ENCODE measurements around the gene ESYT2. TPM values are rescaled to one million over a fixed set of nuclear protein-coding genes. Genes with fewer than 3 reads are reported as not detected.

ESYT2 gene
- total RNA-seq, 1 experiment from 2014 or later = 68.2 TPM

DNA sequence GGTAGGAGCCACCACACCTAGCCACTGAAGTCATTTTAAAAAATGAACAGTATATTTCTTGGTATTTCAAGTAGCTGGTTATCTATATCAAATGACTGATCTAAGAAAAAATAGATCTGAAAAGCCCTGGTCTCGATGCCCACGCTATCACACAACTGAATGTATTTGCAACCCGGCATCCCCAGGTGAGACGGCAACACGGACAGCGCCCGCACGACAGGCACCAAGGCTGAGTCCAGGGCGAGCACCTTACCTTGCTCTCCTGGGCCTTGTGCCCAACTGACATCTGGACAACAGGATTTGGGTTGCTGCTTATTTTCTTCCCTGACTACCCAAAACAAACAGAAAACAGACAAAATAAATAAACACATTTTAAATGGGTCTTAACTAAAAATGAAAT is 79.9 kb downstream of the ESYT2 start:
- Histone ChIP-seq H3K9me2 (ENCODE audit: insufficient read depth) (no peaks in the 10 kb centered on the region), H3K4me3 (replicated peaks in 1 of 2; ENCODE audit: low read depth in 1 of 2, low read length in 2 of 2) (no peak overlapping the region), H3K4me2 (ENCODE audit: low read length) (no peak overlapping the region), H3K27me3 (ENCODE audit: insufficient read depth, low read length) (no peaks in the 10 kb centered on the region), H3K36me3 (ENCODE audit: control insufficient read depth in 1 of 2, insufficient read depth in 2 of 2, low read length in 2 of 2) (peaks cover 14 to 19% of the 10 kb centered on the region in 2 experiments; a peak in 3 of 4 replicates), H3K9me3 (ENCODE audit: control insufficient read depth in 1 of 2, insufficient read depth in 1 of 2, low read depth in 1 of 2, low read length in 2 of 2) (no peaks in the 10 kb centered on the region), H3K27ac (ENCODE audit: low read depth, low read length) (no peak overlapping the region), H4K20me1 (ENCODE audit: insufficient read depth) (no peaks in the 10 kb centered on the region), H3K4me1 (ENCODE audit: control insufficient read depth in 1 of 2, insufficient read depth in 2 of 2, low read length in 2 of 2) (no peaks in the 10 kb centered on the region), H3K9ac (ENCODE audit: low read length) (no peak overlapping the region), H2AFZ (ENCODE audit: low read depth, low read length, poor library complexity, severe bottlenecking) (no peak overlapping the region), H3K79me2 (ENCODE audit: insufficient read depth, low read length) (no peaks in the 10 kb centered on the region; the same call in 1 of the 2 replicates)
- DNase-seq (ENCODE audit: low read depth, low spot score) (no peak), ATAC-seq (no peak)
- BruUV-seq (replicated peaks) = no TSS peak
- intact Hi-C loops (cut with micrococcal nuclease) = no loop called here
- RAD21 ChIA-PET (ENCODE audit: low non-redundant PET in 1 of 2, low total read pairs in 2 of 2, uncharacterized antibody in 2 of 2, unreplicated experiment in 2 of 2) = no interaction called here
- CTCF ChIA-PET = no interaction called here
- TF ChIP-seq ATF3 (IDR thresholded peaks at IDR 0.05) = no peak
- POLR2A ChIA-PET = no interaction called here

GRCh38 chr7:158748335-158748734 is 81.0 kb downstream of the ESYT2 start:
- Histone ChIP-seq H3K4me2 (ENCODE audit: low read length) (no peak overlapping the region), H3K4me3 (replicated peaks in 1 of 2; ENCODE audit: low read depth in 1 of 2, low read length in 2 of 2) (no peak overlapping the region), H2AFZ (ENCODE audit: low read depth, low read length, poor library complexity, severe bottlenecking) (no peak overlapping the region), H3K27me3 (ENCODE audit: insufficient read depth, low read length) (no peaks in the 10 kb centered on the region), H4K20me1 (ENCODE audit: insufficient read depth) (no peaks in the 10 kb centered on the region), H3K36me3 (ENCODE audit: control insufficient read depth in 1 of 2, insufficient read depth in 2 of 2, low read length in 2 of 2) (peaks cover 18 to 22% of the 10 kb centered on the region in 2 experiments), H3K9ac (ENCODE audit: low read length) (no peak overlapping the region), H3K79me2 (ENCODE audit: insufficient read depth, low read length) (no peaks in the 10 kb centered on the region; the same call in 1 of the 2 replicates), H3K9me3 (ENCODE audit: control insufficient read depth in 1 of 2, insufficient read depth in 1 of 2, low read depth in 1 of 2, low read length in 2 of 2) (no peaks in the 10 kb centered on the region), H3K27ac (ENCODE audit: low read depth, low read length) (no peak overlapping the region), H3K9me2 (ENCODE audit: insufficient read depth) (no peaks in the 10 kb centered on the region), H3K4me1 (ENCODE audit: control insufficient read depth in 1 of 2, insufficient read depth in 2 of 2, low read length in 2 of 2) (no peaks in the 10 kb centered on the region)
- BruUV-seq (replicated peaks) = no TSS peak
- no peak for TF ChIP-seq POLR2AphosphoS5 (IDR thresholded peaks at IDR 0.05; ENCODE audit: low read depth, low read length)
- no peak for TF ChIP-seq SP1 (IDR thresholded peaks at IDR 0.05; ENCODE audit: low read depth)
- no peak for TF ChIP-seq YY1 (IDR thresholded peaks at IDR 0.05; ENCODE audit: extremely low read depth, insufficient replicate concordance, low read depth, low read length)
- no peak for TF ChIP-seq EZH2 (IDR thresholded peaks at IDR 0.05)
- no peak for TF ChIP-seq MAX (IDR thresholded peaks at IDR 0.05)
- no peak for TF ChIP-seq ELF1 (IDR thresholded peaks at IDR 0.05; ENCODE audit: borderline replicate concordance, low read depth)
- CTCF ChIA-PET = no interaction called here
- RAD21 ChIA-PET (ENCODE audit: low non-redundant PET in 1 of 2, low total read pairs in 2 of 2, uncharacterized antibody in 2 of 2, unreplicated experiment in 2 of 2) = no interaction called here
- DNase-seq (ENCODE audit: low read depth, low spot score) (no peak), ATAC-seq (no peak)
- POLR2A ChIA-PET = no interaction called here
- intact Hi-C loops (cut with micrococcal nuclease) = no loop called here

Data from HCT116 (cell line).